Body of pancreas (tissue), 4 donors: ENCODE data around the gene BCKDK.

Source experiments
- POLR2A ChIP-seq, 3 donors: fragments of 450-650 bp; IDR thresholded peaks; one replicate each; pipeline ENCODE4 v1.6.1; 2016; ENCODE audit warnings: antibody characterized with exemption in 3 of 3, mild to moderate bottlenecking in 2 of 3
- TF ChIP-seq, protein P1 (sequence below), 7 experiments: fragments of 450-650 bp in 4 of 7; fragments of 200-600 bp in 3 of 7; sonication (generic) in 3 of 7; IDR thresholded peaks; one replicate each; pipeline ENCODE4 v1.5.1; 2016 to 2019; ENCODE audit warnings: antibody characterized with exemption in 7 of 7

DNA sequence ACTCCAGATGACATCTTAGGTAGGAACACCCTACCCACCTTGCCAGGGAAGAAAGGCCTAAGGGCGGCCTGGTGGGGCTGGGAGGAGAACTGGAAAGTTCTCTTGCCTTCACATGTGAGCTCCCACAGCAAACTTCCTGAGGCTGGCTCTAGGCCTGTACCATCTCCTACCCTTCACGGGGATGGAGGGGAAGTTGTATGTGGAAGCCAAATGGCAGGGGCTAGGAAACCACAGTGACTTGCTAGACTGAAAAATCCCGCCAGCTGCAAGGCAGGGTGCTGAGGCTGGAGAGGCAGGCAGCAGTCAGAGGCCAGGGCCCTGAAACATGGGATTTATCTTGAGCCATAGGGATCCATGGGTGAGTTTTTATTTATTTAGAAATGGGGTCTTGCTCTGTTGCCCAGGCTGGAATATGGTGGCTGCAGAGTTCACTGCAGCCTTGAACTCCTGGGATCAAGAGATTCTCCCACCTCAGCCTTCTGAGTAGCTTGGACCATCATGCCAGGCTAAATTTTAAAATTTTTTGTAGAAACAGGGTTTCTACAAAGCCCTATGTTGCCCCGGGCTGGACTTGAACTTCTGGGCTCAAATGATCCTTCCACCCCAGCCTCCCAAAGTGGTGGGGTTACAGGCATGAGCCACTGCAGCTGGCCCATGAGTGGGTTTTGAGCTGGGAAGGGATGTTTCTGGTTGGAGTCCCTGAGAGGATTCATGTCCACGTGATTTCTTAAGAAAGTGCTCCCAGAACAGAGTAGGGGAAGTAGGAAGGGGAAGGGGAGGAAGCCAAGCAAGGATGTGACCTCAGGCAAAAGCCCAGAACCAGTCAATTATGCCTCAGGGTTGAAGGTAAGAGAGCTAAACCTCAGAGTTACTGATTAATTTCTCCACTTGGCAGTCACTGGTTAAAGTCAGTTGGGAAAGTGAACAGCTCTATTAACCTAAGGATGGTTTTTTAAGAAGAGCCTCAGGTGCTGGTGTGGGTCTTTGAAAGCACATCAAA is 5.2 kb downstream of the BCKDK start:
- TF ChIP-seq, protein P1, sequence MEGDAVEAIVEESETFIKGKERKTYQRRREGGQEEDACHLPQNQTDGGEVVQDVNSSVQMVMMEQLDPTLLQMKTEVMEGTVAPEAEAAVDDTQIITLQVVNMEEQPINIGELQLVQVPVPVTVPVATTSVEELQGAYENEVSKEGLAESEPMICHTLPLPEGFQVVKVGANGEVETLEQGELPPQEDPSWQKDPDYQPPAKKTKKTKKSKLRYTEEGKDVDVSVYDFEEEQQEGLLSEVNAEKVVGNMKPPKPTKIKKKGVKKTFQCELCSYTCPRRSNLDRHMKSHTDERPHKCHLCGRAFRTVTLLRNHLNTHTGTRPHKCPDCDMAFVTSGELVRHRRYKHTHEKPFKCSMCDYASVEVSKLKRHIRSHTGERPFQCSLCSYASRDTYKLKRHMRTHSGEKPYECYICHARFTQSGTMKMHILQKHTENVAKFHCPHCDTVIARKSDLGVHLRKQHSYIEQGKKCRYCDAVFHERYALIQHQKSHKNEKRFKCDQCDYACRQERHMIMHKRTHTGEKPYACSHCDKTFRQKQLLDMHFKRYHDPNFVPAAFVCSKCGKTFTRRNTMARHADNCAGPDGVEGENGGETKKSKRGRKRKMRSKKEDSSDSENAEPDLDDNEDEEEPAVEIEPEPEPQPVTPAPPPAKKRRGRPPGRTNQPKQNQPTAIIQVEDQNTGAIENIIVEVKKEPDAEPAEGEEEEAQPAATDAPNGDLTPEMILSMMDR (IDR thresholded peaks at IDR 0.05), result no peak
- TF ChIP-seq POLR2A (IDR thresholded peaks at IDR 0.05), result peak in 1 of 3 donors; percentile 20
